Keratinocyte (primary cell): ENCODE results near the gene IKZF1. TPM values are rescaled to one million over a fixed set of nuclear protein-coding genes. Genes with fewer than 3 reads are reported as not detected.

Source experiments
- DNase-seq: peaks from one replicate; pipeline ENCODE4 v3.0.0-alpha.2; 2011; ENCODE audit warnings: low read depth, missing footprints, low spot score
- FAIRE-seq: peaks from 2 replicates; lab custom pipeline; 2011; peaks lifted over from hg19 to GRCh38; lab: Jason Lieb, UNC
- H2AFZ ChIP-seq: 2 replicates; pipeline ENCODE4 v1.6.0; 2012; ENCODE audit warnings: low read length, control low read depth, inconsistent platforms; ENCODE audit not compliant: control insufficient read depth
- H3K27ac ChIP-seq: 2 replicates; pipeline ENCODE4 v1.5.1; 2011; ENCODE audit warnings: low read length; ENCODE audit not compliant: control insufficient read depth, insufficient read depth
- H3K27me3 ChIP-seq: 3 replicates; pipeline ENCODE4 v1.6.0; 2011; ENCODE audit warnings: low read length; ENCODE audit not compliant: control insufficient read depth, insufficient read depth; ENCODE audit errors: extremely low read depth
- H3K36me3 ChIP-seq, 2 experiments: 2 replicates in 1 of 2; 3 replicates in 1 of 2; pipeline ENCODE4 v1.5.1; 2011; ENCODE audit warnings: low read length in 2 of 2, mild to moderate bottlenecking in 1 of 2; ENCODE audit not compliant: control insufficient read depth in 2 of 2, insufficient read depth in 2 of 2; ENCODE audit errors: extremely low read depth in 1 of 2
- H3K4me1 ChIP-seq: 3 replicates; pipeline ENCODE4 v1.5.1; 2011; ENCODE audit warnings: low read length; ENCODE audit not compliant: control insufficient read depth, insufficient read depth; ENCODE audit errors: extremely low read depth
- H3K4me2 ChIP-seq: 3 replicates; pipeline ENCODE4 v1.6.0; 2011; ENCODE audit warnings: low read depth, low read length; ENCODE audit not compliant: control insufficient read depth, insufficient read depth; ENCODE audit errors: extremely low read depth
- H3K4me3 ChIP-seq, 3 experiments: fragments of 200-600 bp in 1 of 3; sonication (generic) in 1 of 3; 2 replicates in 2 of 3; 3 replicates in 1 of 3; pipeline ENCODE4 v1.5.1; 2011 to 2016; ENCODE audit warnings: low read length in 3 of 3, mild to moderate bottlenecking in 3 of 3, control low read depth in 2 of 3, inconsistent platforms in 1 of 3, low read depth in 1 of 3, mixed read lengths in 1 of 3, mixed run types in 1 of 3, moderate library complexity in 1 of 3; ENCODE audit not compliant: control insufficient read depth in 2 of 3, insufficient read depth in 2 of 3; ENCODE audit errors: extremely low read depth in 1 of 3
- H3K79me2 ChIP-seq: 2 replicates; pipeline ENCODE4 v1.6.0; 2012; ENCODE audit warnings: low read length; ENCODE audit not compliant: control insufficient read depth, insufficient read depth
- H3K9ac ChIP-seq: 3 replicates; pipeline ENCODE4 v1.6.0; 2011; ENCODE audit warnings: low read length; ENCODE audit not compliant: control insufficient read depth, insufficient read depth; ENCODE audit errors: extremely low read depth
- H3K9me1 ChIP-seq: 3 replicates; pipeline ENCODE4 v1.6.0; 2011; ENCODE audit warnings: low read length; ENCODE audit not compliant: control insufficient read depth, insufficient read depth; ENCODE audit errors: extremely low read depth
- H3K9me3 ChIP-seq: 2 replicates; pipeline ENCODE4 v1.5.1; 2012; ENCODE audit warnings: low read depth, low read length; ENCODE audit not compliant: control insufficient read depth
- H4K20me1 ChIP-seq: 3 replicates; pipeline ENCODE4 v1.6.0; 2011; ENCODE audit warnings: low read length; ENCODE audit not compliant: control insufficient read depth, insufficient read depth; ENCODE audit errors: extremely low read depth
- EZH2 ChIP-seq: IDR thresholded peaks from one replicate; pipeline ENCODE4 v1.6.1; 2012; ENCODE audit warnings: inconsistent platforms, mild to moderate bottlenecking, low read length, moderate library complexity
- dilution Hi-C: fragments of 300-500 bp; cut with MboI; formaldehyde crosslinking; loops from one replicate; pipeline ENCODE4 v1.7.0; 2020; ENCODE audit warnings: low sequenced_read_pairs; ENCODE audit not compliant: extremely low pct_ligation_motif_present
- polyA plus RNA-seq, 5 experiments: library from polyadenylated mRNA; depleted of rRNA in 3 of 5; stranded (reverse) in 3 of 5; stranded (forward) in 1 of 5; unstranded in 1 of 5; fragments of >200 nt; gene quantifications; 1 replicate in 1 of 5; 2 replicates in 3 of 5; 3 replicates in 1 of 5; pipeline versions ENCODE4 v1.2.1 to v1.2.3, GENCODE V29; 2011 to 2012; ENCODE audit warnings: missing spikeins in 2 of 5, low read depth in 1 of 5, low replicate concordance in 1 of 5
- TF ChIP-seq, protein P1 (sequence below), 3 experiments: IDR thresholded peaks in 1 of 3; conservative IDR thresholded peaks in 1 of 3; optimal IDR thresholded peaks in 1 of 3; 2 replicates in 2 of 3; 3 replicates in 1 of 3; pipeline versions ENCODE3 to v1.5.1; 2011; ENCODE audit warnings: low read length in 3 of 3, mild to moderate bottlenecking in 3 of 3, moderate library complexity in 2 of 3, control low read depth in 1 of 3, inconsistent platforms in 1 of 3; ENCODE audit not compliant: insufficient read depth in 2 of 3; ENCODE audit errors: extremely low read depth in 1 of 3

Gene IKZF1
- polyA plus RNA-seq, 1 donor (not counting 4 experiments of a cell fraction or from before 2014, with no cell fraction given): not detected

DNA sequence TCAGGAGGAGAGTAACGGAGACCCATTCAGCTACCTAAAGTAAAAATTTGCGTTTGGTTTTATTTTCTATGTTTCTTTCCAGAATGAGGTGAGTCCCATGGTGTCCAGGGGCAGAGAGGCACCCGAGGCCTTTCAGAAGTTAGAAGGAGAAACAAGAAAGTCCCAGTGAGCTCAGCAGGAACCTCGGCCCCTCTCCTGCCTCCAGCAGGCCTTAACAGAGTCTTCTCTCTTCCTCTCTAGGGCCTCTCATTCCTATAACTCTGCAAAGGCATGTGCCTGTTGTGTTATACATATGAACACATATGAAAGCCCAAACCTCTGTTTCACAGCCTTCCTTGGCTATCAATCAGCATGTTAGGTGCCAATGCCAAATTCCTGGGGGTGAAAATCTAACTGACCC lies 20.8 kb upstream of the IKZF1 start:
- Histone ChIP-seq H3K9me3 (no peaks in the 10 kb centered on the region), H3K9ac (no peak overlapping the region), H3K9me1 (no peaks in the 10 kb centered on the region), H2AFZ (no peak overlapping the region), H3K4me3 (no peak overlapping the region), H3K4me1 (no peaks in the 10 kb centered on the region), H3K27me3 (no peaks in the 10 kb centered on the region), H3K4me2 (no peak overlapping the region), H3K27ac (no peak overlapping the region), H3K79me2 (no peaks in the 10 kb centered on the region), H4K20me1 (no peaks in the 10 kb centered on the region), H3K36me3 (no peaks in the 10 kb centered on the region)
- TF ChIP-seq, protein P1, sequence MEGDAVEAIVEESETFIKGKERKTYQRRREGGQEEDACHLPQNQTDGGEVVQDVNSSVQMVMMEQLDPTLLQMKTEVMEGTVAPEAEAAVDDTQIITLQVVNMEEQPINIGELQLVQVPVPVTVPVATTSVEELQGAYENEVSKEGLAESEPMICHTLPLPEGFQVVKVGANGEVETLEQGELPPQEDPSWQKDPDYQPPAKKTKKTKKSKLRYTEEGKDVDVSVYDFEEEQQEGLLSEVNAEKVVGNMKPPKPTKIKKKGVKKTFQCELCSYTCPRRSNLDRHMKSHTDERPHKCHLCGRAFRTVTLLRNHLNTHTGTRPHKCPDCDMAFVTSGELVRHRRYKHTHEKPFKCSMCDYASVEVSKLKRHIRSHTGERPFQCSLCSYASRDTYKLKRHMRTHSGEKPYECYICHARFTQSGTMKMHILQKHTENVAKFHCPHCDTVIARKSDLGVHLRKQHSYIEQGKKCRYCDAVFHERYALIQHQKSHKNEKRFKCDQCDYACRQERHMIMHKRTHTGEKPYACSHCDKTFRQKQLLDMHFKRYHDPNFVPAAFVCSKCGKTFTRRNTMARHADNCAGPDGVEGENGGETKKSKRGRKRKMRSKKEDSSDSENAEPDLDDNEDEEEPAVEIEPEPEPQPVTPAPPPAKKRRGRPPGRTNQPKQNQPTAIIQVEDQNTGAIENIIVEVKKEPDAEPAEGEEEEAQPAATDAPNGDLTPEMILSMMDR (optimal IDR thresholded peaks at IDR 0.05 in 1 of 3, IDR thresholded peaks at IDR 0.05 in 1 of 3, conservative IDR thresholded peaks at IDR 0.05 in 1 of 3; ENCODE audit: extremely low read depth in 1 of 3, insufficient read depth in 2 of 3, low read length in 3 of 3): no peak
- no peak for TF ChIP-seq EZH2
- FAIRE-seq (no peak), DNase-seq (no peak)
- dilution Hi-C loops: no loop called here

DNA sequence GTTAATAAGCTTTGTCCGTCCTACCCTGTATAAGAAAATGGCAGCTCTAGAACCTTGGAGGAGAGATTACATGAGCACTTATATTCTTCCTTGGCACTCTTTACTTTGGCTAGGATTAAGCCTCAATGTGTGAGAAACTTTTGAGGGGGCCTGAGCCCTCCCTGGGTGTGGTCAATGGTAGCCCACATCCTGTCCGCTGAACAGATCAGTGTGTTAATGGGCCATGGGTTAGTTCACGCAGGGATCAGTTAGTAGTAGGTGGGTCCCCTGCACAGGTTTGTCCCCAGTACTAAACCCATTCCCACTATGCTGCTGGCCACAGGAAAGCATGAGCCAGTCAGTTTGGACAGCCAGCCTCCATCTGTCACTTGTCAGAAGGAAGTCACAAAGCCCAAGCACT lies 20.2 kb upstream of the IKZF1 start:
- dilution Hi-C loops: no loop called here
- FAIRE-seq: no peak
- H4K20me1 ChIP-seq: no peaks in the 10 kb centered on the region

More for the DNA sequence above, 20.2 kb upstream of the IKZF1 start:
- Histone ChIP-seq H3K27me3 (no peaks in the 10 kb centered on the region), H3K27ac (no peak overlapping the region), H3K79me2 (no peaks in the 10 kb centered on the region), H3K4me2 (no peak overlapping the region), H3K9me1 (no peaks in the 10 kb centered on the region), H2AFZ (no peak overlapping the region), H3K9me3 (no peaks in the 10 kb centered on the region), H3K4me3 (no peak overlapping the region), H3K36me3 (no peaks in the 10 kb centered on the region), H3K4me1 (no peaks in the 10 kb centered on the region), H3K9ac (no peak overlapping the region)
- DNase-seq: no peak
- TF ChIP-seq EZH2: no peak
- TF ChIP-seq, protein P1 (optimal IDR thresholded peaks at IDR 0.05 in 1 of 3, IDR thresholded peaks at IDR 0.05 in 1 of 3, conservative IDR thresholded peaks at IDR 0.05 in 1 of 3; ENCODE audit: extremely low read depth in 1 of 3, insufficient read depth in 2 of 3, low read length in 3 of 3): no peak
